ENCODE measurements around the gene FAM131C. TPM values are rescaled to one million over a fixed set of nuclear protein-coding genes. Genes with fewer than 3 reads are reported as not detected.
A peak's percentile ranks its signal among the peaks of the same experiment; 100 is the strongest.

FAM131C gene
- total and polyA plus RNA-seq, 2 experiments from 2014 or later, result 0.71 to 1.3 TPM

DNA sequence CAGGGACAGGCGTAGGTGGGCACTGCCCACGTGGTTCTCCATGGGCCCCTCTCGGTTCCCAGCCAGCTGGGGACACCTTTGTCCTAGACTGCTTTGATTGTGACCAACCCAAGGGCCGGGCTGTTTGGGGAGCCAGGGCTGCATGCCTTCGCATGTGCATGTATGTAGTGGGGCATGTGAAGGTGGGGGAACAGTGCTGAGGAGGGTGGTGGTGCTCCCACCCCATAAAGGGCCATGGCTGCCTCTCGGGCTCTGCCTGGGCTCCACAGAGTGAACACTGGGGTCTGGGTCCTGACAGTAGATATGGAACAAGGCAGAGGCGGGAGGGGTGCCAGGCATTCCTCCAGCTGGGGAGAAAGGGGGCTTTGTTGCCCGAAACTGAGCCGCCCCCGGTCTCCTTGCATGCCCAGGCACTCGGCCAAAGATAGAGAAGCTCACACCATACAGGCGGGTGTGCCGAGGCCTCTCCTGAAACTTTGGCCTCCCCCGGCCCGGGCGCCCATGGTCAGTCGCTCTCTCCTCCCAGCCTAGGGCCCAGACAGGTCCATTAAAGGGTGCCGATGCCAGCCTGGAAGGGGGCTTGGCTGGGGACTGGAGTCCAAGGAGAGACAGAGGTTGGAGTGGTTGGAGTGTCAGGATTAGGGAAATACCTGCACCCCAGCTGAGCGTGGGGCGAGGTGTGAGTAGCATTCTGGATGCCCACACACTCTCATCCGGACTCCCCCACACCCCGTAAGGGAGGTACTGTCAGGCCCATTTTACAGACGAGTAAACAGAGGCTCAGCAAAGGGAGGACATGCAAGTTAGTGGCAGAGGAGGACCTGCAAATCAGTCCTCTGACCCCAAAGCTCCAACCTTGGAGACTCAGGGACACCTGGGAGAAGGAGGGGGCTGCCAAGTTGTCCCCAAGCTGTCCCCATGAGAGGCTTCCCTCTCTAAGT lies 41.3 kb upstream of the FAM131C start (continued):
- TF ChIP-seq ZNF462 (CRISPR knock-in tag; IDR thresholded peaks at IDR 0.05) (no peak), ZNF331 (CRISPR knock-in tag; IDR thresholded peaks at IDR 0.05; ENCODE audit: low read depth) (no peak), CREB1 (CRISPR knock-in tag; IDR thresholded peaks at IDR 0.05; ENCODE audit: low read depth) (no peak), STAT1 (IDR thresholded peaks at IDR 0.05; ENCODE audit: unreplicated experiment) (no peak)

DNA sequence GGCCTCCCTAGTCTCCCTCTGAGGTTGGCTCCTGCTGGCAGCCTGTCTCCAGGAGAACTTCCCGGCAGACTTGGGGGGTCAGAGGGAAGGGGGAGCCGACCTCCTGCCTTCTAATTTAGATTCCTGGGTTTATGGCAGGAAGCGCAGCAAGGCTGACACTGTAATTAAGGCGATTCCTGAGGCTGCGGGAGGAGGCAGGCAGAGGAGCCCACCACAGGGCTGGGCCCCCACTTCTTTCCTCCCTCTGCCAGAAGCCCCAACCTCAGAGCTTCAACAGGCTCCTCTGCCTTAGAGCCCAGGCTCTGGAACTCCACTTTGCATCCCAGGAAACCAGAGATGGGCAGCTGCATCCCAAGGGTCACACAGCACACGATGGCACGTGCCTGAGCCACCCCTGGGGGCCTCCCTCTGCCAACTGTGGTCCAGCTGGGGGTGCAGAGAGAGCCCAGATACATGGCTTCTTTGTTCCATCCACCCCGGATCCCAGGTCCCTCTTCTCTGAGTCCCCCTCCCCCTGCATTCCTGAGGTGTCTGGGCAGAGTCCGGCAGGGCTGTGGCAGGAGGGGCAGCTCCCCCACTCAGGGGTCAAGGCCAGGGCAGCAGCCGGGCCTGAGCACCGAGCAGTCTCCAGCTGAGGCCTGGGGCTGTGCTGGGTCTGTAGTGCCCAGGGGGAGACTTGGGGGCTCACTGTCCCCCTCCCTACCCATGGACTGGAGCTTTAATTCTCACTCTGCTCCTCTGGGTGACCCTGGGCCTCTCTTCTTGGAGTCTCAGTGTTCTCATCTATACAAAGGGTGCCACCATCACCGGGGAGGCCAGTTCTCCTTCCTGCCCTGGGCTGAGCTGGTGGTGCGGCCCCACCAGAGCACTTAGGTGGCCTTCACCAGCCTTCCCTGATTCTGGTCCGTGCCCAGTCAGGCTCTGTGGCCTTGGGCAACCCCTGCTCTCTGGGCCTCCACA lies 39.4 kb upstream of the FAM131C start:
- ATAC-seq (peak; percentile 52), DNase-seq (ENCODE audit: low spot score) (peak; percentile 76)
- Histone ChIP-seq H3K27ac (ENCODE audit: low read depth) (no peak overlapping the region), H3K27me3 (ENCODE audit: insufficient read depth) (no peaks in the 10 kb centered on the region), H3K9me2 (ENCODE audit: insufficient read depth) (no peaks in the 10 kb centered on the region), H2AFZ (no peak overlapping the region; the same call in 1 of the 2 replicates), H3F3A (replicated peaks; ENCODE audit: low read depth) (0 out of 2 replicates have a peak, but pooled peaks cover 3% of the 10 kb centered on the region), H3K36me3 (ENCODE audit: insufficient read depth) (no peaks in the 10 kb centered on the region), H4K20me1 (replicated peaks; ENCODE audit: insufficient read depth) (no peaks in the 10 kb centered on the region), H3K4me1 (ENCODE audit: insufficient read depth) (peaks cover 40% of the 10 kb centered on the region), H3K4me3 (no peak overlapping the region), H3K4me2 (peak overlapping the region; percentile 32; the same call in 1 of the 2 replicates), H3K79me2 (replicated peaks; ENCODE audit: insufficient read depth) (no peaks in the 10 kb centered on the region)
- Mint-ChIP-seq H3K27ac (no peak overlapping the region), H3K36me3 (ENCODE audit: low read depth) (peaks cover 5% of the 10 kb centered on the region), H3K4me3 (no peak overlapping the region), H3K9me3 (peaks cover 15% of the 10 kb centered on the region), H3K4me1 (peaks cover 38% of the 10 kb centered on the region), H3K27me3 (ENCODE audit: insufficient read depth, low read depth, poor library complexity) (peaks cover 17% of the 10 kb centered on the region)
- TF ChIP-seq ZNF462 (CRISPR knock-in tag; IDR thresholded peaks at IDR 0.05) (no peak), EZH2phosphoT487 (IDR thresholded peaks at IDR 0.05; ENCODE audit: unreplicated experiment) (no peak), NANOG (IDR thresholded peaks at IDR 0.05; ENCODE audit: borderline replicate concordance) (no peak)

All from GM23338 (cell line).